Measurements from ENCODE around the gene KLK10.

GRCh38 chr19:51000981-51001380 is 18.5 kb downstream of the KLK10 start:
- TF ChIP-seq CTCF (IDR thresholded peaks at IDR 0.05) (no peak), EP300 (IDR thresholded peaks at IDR 0.05; ENCODE audit: low read depth) (no peak)
